ENCODE measurements around the gene MS4A5.

The MS4A5 gene

GRCh38 chr11:60396382-60396781 lies 33.0 kb upstream of the MS4A5 start, which contains the start of gene MS4A14:
Gene MS4A14, plus strand, starts transcription at chr11:60396459. Its CDS starts 120 bp downstream, at chr11:60396579.
- no peaks in the 10 kb centered on the region for H3F3A ChIP-seq (ENCODE audit: control insufficient read depth, insufficient read depth)
- H3K36me3 ChIP-seq (ENCODE audit: control insufficient read depth, low read length), result no peaks in the 10 kb centered on the region
- H3K79me2 ChIP-seq (ENCODE audit: control insufficient read depth, low read length), result no peaks in the 10 kb centered on the region
- H3K4me3 ChIP-seq (ENCODE audit: low read length), result peak within 1 kb of the TSS; percentile 9; the same call in 1 of the 2 replicates
- TF ChIP-seq EZH2phosphoT487 (IDR thresholded peaks at IDR 0.05; ENCODE audit: borderline replicate concordance, low read length) (no peak), CTCF (IDR thresholded peaks at IDR 0.05; ENCODE audit: low read depth, low read length, poor library complexity, severe bottlenecking) (no peak)
- peaks cover 13% of the 10 kb centered on the region for H3K4me1 ChIP-seq (ENCODE audit: control insufficient read depth, low read length)
- H3K27ac ChIP-seq (ENCODE audit: low read depth, low read length), result no peak within 1 kb of the TSS
- no peaks in the 10 kb centered on the region for H3K9me3 ChIP-seq (ENCODE audit: control insufficient read depth, insufficient read depth, low read length)
- H3K9me2 ChIP-seq (replicated peaks; ENCODE audit: control insufficient read depth, low read length), result no peaks in the 10 kb centered on the region
- no peaks in the 10 kb centered on the region for H4K20me1 ChIP-seq (ENCODE audit: control insufficient read depth, insufficient read depth, low read depth, low read length)
- peak within 1 kb of the TSS; percentile 45 for H3K4me2 ChIP-seq (ENCODE audit: low read length)
- no peaks in the 10 kb centered on the region for H3K27me3 ChIP-seq (ENCODE audit: control insufficient read depth, low read length)

- TF ChIP-seq EZH2phosphoT487 (IDR thresholded peaks at IDR 0.05; ENCODE audit: borderline replicate concordance, low read length), result no peak
- Histone ChIP-seq H3K4me2 (ENCODE audit: low read length) (peak overlapping the region; percentile 45), H3K27me3 (ENCODE audit: control insufficient read depth, low read length) (no peaks in the 10 kb centered on the region), H3K27ac (ENCODE audit: low read depth, low read length) (no peak overlapping the region), H3K79me2 (ENCODE audit: control insufficient read depth, low read length) (no peaks in the 10 kb centered on the region), H3K4me3 (ENCODE audit: low read length) (peak overlapping the region; percentile 9; the same call in 1 of the 2 replicates), H3F3A (ENCODE audit: control insufficient read depth, insufficient read depth) (no peaks in the 10 kb centered on the region), H3K4me1 (ENCODE audit: control insufficient read depth, low read length) (peaks cover 13% of the 10 kb centered on the region), H3K9me3 (ENCODE audit: control insufficient read depth, insufficient read depth, low read length) (peaks cover 3% of the 10 kb centered on the region; the same call in 1 of the 2 replicates), H3K9me2 (replicated peaks; ENCODE audit: control insufficient read depth, low read length) (no peaks in the 10 kb centered on the region), H3K36me3 (ENCODE audit: control insufficient read depth, low read length) (no peaks in the 10 kb centered on the region), H4K20me1 (ENCODE audit: control insufficient read depth, insufficient read depth, low read depth, low read length) (no peaks in the 10 kb centered on the region)
Measured at GRCh38 chr11:60396799-60397198, 32.6 kb upstream of the MS4A5 start.

- H3K36me3 ChIP-seq (ENCODE audit: control insufficient read depth, low read length), result no peaks in the 10 kb centered on the region
- H3K27me3 ChIP-seq (ENCODE audit: control insufficient read depth, low read length), result no peaks in the 10 kb centered on the region
- no peaks in the 10 kb centered on the region for H3F3A ChIP-seq (ENCODE audit: control insufficient read depth, insufficient read depth)
- TF ChIP-seq CTCF (IDR thresholded peaks at IDR 0.05; ENCODE audit: low read depth, low read length, poor library complexity, severe bottlenecking) (no peak), EZH2phosphoT487 (IDR thresholded peaks at IDR 0.05; ENCODE audit: borderline replicate concordance, low read length) (no peak)
- no peaks in the 10 kb centered on the region; the same call in 1 of the 2 replicates for H3K9me3 ChIP-seq (ENCODE audit: control insufficient read depth, insufficient read depth, low read length)
- no peak overlapping the region for H3K4me2 ChIP-seq (ENCODE audit: low read length)
- H3K4me1 ChIP-seq (ENCODE audit: control insufficient read depth, low read length), result no peaks in the 10 kb centered on the region
- no peaks in the 10 kb centered on the region for H3K9me2 ChIP-seq (replicated peaks; ENCODE audit: control insufficient read depth, low read length)
- H3K27ac ChIP-seq (ENCODE audit: low read depth, low read length), result no peak overlapping the region
- H3K4me3 ChIP-seq (ENCODE audit: low read length), result no peak overlapping the region
- no peaks in the 10 kb centered on the region for H3K79me2 ChIP-seq (ENCODE audit: control insufficient read depth, low read length)
- H4K20me1 ChIP-seq (ENCODE audit: control insufficient read depth, insufficient read depth, low read depth, low read length), result no peaks in the 10 kb centered on the region
Measured at GRCh38 chr11:60420015-60420414, 9.4 kb upstream of the MS4A5 start.

- H3K9me2 ChIP-seq (replicated peaks; ENCODE audit: control insufficient read depth, low read length), result no peaks in the 10 kb centered on the region
- TF ChIP-seq CTCF (IDR thresholded peaks at IDR 0.05; ENCODE audit: low read depth, low read length, poor library complexity, severe bottlenecking), result no peak
- TF ChIP-seq EZH2phosphoT487 (IDR thresholded peaks at IDR 0.05; ENCODE audit: borderline replicate concordance, low read length), result no peak
Measured at GRCh38 chr11:60422609-60423008, 6.8 kb upstream of the MS4A5 start.

More at GRCh38 chr11:60422609-60423008, 6.8 kb upstream of the MS4A5 start:
- no peaks in the 10 kb centered on the region for H3K4me1 ChIP-seq (ENCODE audit: control insufficient read depth, low read length)
- H3K79me2 ChIP-seq (ENCODE audit: control insufficient read depth, low read length), result no peaks in the 10 kb centered on the region
- H3K9me3 ChIP-seq (ENCODE audit: control insufficient read depth, insufficient read depth, low read length), result no peaks in the 10 kb centered on the region; the same call in 1 of the 2 replicates
- H3K27ac ChIP-seq (ENCODE audit: low read depth, low read length), result no peak overlapping the region
- no peaks in the 10 kb centered on the region for H3F3A ChIP-seq (ENCODE audit: control insufficient read depth, insufficient read depth)
- H4K20me1 ChIP-seq (ENCODE audit: control insufficient read depth, insufficient read depth, low read depth, low read length), result no peaks in the 10 kb centered on the region
- no peaks in the 10 kb centered on the region for H3K36me3 ChIP-seq (ENCODE audit: control insufficient read depth, low read length)
- no peak overlapping the region for H3K4me2 ChIP-seq (ENCODE audit: low read length)
- no peaks in the 10 kb centered on the region for H3K27me3 ChIP-seq (ENCODE audit: control insufficient read depth, low read length)
- H3K4me3 ChIP-seq (ENCODE audit: low read length), result no peak overlapping the region
